ENCODE results near the gene NUDCD3.

The NUDCD3 gene

DNA sequence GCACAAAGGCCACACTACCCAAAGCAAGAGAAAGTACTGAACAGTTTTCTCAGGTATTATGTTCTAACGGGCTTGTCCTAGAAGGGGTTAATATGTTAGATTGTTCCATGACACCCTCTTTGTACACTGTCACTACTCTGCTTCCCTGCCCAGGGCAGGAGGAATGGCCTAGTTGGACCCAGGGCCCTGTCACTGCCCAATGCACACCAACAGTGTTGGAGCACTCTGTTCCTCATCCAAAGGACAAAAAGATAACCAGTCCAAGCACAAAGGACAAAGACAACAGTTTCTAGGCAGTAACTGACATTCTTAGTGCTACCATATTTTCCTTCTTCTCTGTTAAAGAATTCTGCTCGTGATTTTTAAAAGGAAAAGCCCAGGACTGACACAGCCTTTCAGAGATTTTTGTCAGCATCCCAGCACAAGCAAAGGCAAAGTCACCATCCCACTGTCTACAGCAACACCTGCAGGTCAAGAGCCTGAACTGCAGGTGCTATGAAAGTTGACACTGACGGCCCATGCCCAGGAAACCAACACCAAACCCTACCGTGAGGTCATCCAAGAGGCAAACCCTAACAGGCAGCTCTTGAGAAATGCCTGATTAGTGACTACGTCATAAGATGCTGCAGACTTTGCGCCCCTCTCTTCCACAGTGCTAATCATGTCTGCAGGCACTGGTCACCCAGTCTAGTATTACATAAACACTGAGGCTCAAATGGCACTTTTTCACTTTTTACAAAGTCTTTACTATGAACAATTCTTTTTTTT, 13.2 kb downstream of the NUDCD3 start:
- TF ChIP-seq, protein P1, sequence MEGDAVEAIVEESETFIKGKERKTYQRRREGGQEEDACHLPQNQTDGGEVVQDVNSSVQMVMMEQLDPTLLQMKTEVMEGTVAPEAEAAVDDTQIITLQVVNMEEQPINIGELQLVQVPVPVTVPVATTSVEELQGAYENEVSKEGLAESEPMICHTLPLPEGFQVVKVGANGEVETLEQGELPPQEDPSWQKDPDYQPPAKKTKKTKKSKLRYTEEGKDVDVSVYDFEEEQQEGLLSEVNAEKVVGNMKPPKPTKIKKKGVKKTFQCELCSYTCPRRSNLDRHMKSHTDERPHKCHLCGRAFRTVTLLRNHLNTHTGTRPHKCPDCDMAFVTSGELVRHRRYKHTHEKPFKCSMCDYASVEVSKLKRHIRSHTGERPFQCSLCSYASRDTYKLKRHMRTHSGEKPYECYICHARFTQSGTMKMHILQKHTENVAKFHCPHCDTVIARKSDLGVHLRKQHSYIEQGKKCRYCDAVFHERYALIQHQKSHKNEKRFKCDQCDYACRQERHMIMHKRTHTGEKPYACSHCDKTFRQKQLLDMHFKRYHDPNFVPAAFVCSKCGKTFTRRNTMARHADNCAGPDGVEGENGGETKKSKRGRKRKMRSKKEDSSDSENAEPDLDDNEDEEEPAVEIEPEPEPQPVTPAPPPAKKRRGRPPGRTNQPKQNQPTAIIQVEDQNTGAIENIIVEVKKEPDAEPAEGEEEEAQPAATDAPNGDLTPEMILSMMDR (IDR thresholded peaks at IDR 0.05; ENCODE audit: low read depth, low read length), result peak; percentile 99
- peak; percentile 60 for DNase-seq
- Histone ChIP-seq H3K4me3 (ENCODE audit: low read depth, low read length) (no peak overlapping the region), H3K4me1 (0 out of 2 replicates have a peak, but pooled peaks cover 6% of the 10 kb centered on the region), H3K36me3 (peaks cover 48% of the 10 kb centered on the region), H3K27me3 (no peaks in the 10 kb centered on the region), H3K9me3 (no peaks in the 10 kb centered on the region)

DNA sequence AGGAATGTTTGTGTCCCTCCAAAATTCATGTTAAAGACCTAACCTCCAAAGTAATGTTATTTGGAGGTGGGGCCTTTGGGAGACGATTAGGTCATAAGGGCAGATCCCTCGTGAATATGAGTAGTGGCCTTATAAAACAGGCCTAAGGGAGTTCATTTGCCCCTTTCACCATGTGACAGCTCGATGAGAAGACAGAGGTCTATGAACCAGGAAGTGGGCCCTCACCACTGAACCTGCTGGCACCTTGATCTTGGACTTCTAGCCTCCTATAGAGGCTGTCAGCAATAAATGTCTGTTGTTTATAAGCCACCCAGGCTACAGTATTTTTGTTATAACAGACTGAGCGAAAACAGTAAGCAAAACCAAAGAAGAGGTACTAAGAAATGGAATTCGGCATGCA, 14.1 kb downstream of the NUDCD3 start:
- 0 out of 2 replicates have a peak, but pooled peaks cover 6% of the 10 kb centered on the region for H3K4me1 ChIP-seq
- no peak for DNase-seq
- TF ChIP-seq, protein P1 (IDR thresholded peaks at IDR 0.05; ENCODE audit: low read depth, low read length), result no peak
- H3K9me3 ChIP-seq, result no peaks in the 10 kb centered on the region
- peaks cover 45% of the 10 kb centered on the region for H3K36me3 ChIP-seq
- H3K4me3 ChIP-seq (ENCODE audit: low read depth, low read length), result no peak overlapping the region
- H3K27me3 ChIP-seq, result no peaks in the 10 kb centered on the region

DNA sequence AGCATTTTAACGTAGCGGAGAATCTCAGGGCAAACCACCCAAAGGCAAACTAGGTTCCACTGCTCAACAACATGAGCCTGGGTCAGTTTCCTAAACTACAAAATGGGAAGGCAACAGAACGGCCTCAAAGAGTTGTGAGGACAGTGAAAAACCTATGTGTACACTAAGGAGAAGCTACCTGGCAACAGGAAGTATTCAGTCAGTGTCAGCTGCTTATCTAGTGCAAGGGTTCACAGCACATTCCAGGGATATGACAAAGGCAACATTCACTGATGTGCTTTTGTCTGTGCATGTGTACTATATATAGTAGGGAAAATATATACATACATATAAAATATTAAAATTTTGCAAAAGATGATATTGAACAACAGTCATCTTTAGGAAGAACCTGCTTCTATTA, 17.2 kb downstream of the NUDCD3 start:
- H3K4me1 ChIP-seq, result peaks cover 12% of the 10 kb centered on the region
- DNase-seq, result no peak
- TF ChIP-seq, protein P1 (IDR thresholded peaks at IDR 0.05; ENCODE audit: low read depth, low read length), result no peak
- H3K9me3 ChIP-seq, result no peaks in the 10 kb centered on the region
- H3K4me3 ChIP-seq (ENCODE audit: low read depth, low read length), result no peak overlapping the region
- H3K27me3 ChIP-seq, result no peaks in the 10 kb centered on the region
- peaks cover 47% of the 10 kb centered on the region for H3K36me3 ChIP-seq

DNA sequence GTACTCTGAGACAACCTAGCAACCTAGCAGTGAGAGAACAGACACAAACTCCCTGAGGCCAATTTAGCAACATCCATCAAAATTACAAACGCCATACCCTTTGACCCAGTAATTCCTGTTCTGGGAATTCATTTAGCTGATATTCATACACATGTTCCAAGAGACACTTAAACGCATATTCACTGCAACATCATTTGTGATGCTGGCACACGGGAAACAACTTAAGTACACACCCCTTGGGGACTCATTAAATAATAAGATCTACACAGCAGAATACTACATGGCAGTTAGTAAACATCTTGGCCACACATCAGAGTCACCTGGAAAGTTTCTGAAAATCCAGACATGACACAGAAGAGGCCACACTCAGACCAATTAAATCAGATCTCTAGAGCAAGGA, 17.6 kb downstream of the NUDCD3 start:
- Histone ChIP-seq H3K27me3 (no peaks in the 10 kb centered on the region), H3K9me3 (no peaks in the 10 kb centered on the region), H3K36me3 (peaks cover 47% of the 10 kb centered on the region), H3K4me3 (ENCODE audit: low read depth, low read length) (no peak overlapping the region), H3K4me1 (peaks cover 12% of the 10 kb centered on the region)
- TF ChIP-seq, protein P1 (IDR thresholded peaks at IDR 0.05; ENCODE audit: low read depth, low read length), result no peak
- DNase-seq, result no peak

DNA sequence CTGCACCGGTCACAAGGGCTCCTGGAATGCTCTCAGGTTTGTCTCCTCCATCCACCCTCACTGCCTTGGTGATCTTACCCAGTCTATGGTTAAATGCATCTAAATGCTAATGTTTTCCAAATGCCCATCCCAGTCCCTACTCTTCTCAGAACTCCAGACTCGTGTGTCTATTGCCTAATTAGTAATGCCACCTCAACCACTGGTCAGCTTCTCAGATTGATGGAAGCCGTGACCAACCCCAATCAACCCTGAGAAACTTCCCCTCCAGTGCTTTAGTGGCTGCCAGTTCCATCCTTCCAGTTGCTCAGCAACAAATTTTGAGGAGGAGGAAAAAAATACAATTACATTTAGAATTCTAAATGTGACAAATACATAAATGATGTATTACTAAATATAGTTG, 18.6 kb downstream of the NUDCD3 start:
- Histone ChIP-seq H3K27me3 (no peaks in the 10 kb centered on the region), H3K9me3 (no peaks in the 10 kb centered on the region), H3K4me1 (peaks cover 12% of the 10 kb centered on the region), H3K36me3 (peaks cover 49% of the 10 kb centered on the region), H3K4me3 (ENCODE audit: low read depth, low read length) (no peak overlapping the region)
- no peak for DNase-seq
- TF ChIP-seq, protein P1 (IDR thresholded peaks at IDR 0.05; ENCODE audit: low read depth, low read length), result no peak

DNA sequence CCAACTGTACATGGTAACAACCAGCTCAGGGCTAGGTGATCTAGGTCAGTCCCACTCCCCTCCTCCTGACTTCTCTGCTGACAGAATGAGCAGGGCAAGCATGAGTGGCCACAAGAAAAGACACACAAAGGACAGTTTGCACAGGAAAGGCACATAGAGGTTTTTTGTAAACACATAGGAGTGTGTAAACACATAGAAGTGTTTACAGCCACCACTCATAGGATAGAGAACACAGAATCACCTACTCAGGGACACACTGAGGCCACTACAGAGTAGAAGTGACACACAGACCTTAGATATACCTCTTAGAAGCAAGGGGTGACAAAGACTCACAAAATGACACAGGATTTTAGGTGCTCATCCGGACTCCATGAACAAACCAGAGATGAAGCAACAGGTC, 19.0 kb downstream of the NUDCD3 start:
- Histone ChIP-seq H3K4me1 (peaks cover 12% of the 10 kb centered on the region), H3K27me3 (no peaks in the 10 kb centered on the region), H3K9me3 (no peaks in the 10 kb centered on the region), H3K4me3 (ENCODE audit: low read depth, low read length) (no peak overlapping the region), H3K36me3 (peaks cover 47% of the 10 kb centered on the region)
- no peak for DNase-seq
- TF ChIP-seq, protein P1 (IDR thresholded peaks at IDR 0.05; ENCODE audit: low read depth, low read length), result no peak

Data from BE2C (cell line).